ENCODE measurements around the gene CDH22. TPM values are rescaled to one million over a fixed set of nuclear protein-coding genes. Genes with fewer than 3 reads are reported as not detected.

CDH22 gene
- total and polyA plus RNA-seq, 2 experiments from 2014 or later = not detected

GRCh38 chr20:46188866-46189541, 119.3 kb downstream of the CDH22 start:
- no peaks in the 10 kb centered on the region for H3K36me3 ChIP-seq
- H3K4me1 ChIP-seq (ENCODE audit: low read depth) = no peaks in the 10 kb centered on the region
- no peak overlapping the region for H3K4me3 ChIP-seq
- H3K27me3 ChIP-seq = no peaks in the 10 kb centered on the region
- TF ChIP-seq, protein P1, sequence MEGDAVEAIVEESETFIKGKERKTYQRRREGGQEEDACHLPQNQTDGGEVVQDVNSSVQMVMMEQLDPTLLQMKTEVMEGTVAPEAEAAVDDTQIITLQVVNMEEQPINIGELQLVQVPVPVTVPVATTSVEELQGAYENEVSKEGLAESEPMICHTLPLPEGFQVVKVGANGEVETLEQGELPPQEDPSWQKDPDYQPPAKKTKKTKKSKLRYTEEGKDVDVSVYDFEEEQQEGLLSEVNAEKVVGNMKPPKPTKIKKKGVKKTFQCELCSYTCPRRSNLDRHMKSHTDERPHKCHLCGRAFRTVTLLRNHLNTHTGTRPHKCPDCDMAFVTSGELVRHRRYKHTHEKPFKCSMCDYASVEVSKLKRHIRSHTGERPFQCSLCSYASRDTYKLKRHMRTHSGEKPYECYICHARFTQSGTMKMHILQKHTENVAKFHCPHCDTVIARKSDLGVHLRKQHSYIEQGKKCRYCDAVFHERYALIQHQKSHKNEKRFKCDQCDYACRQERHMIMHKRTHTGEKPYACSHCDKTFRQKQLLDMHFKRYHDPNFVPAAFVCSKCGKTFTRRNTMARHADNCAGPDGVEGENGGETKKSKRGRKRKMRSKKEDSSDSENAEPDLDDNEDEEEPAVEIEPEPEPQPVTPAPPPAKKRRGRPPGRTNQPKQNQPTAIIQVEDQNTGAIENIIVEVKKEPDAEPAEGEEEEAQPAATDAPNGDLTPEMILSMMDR (IDR thresholded peaks at IDR 0.05; ENCODE audit: low read depth, low read length) = no peak
- DNase-seq (ENCODE audit: low read depth in 1 of 2, low spot score in 1 of 2) = no peak
- no peaks in the 10 kb centered on the region for H3K9me3 ChIP-seq (ENCODE audit: low read depth)
- H3K27ac ChIP-seq = no peak overlapping the region

DNA sequence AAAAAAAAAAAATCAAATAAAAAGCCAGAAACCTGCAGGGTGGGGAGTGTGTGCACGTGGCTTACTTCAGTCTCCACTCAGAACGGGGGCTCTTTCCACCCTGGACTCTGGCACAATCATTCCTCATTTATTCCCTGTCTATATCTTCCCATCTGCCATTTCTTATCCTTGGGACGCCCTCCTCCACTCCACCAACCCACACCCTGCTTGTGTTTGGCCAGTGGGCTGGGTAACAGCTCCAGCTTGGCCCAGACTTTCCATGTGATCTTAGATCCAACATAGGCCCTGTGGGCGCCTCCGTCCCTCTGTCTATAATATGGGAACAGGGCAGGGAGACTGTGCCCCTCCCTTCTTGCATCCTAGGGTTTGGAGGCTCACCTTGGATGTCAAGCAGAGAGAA, 122.1 kb downstream of the CDH22 start:
- Histone ChIP-seq H3K27me3 (no peaks in the 10 kb centered on the region), H3K9me3 (ENCODE audit: low read depth) (no peaks in the 10 kb centered on the region), H3K27ac (no peak overlapping the region), H3K4me3 (no peak overlapping the region), H3K4me1 (ENCODE audit: low read depth) (no peaks in the 10 kb centered on the region), H3K36me3 (no peaks in the 10 kb centered on the region)
- no peak for DNase-seq (ENCODE audit: low read depth in 1 of 2, low spot score in 1 of 2)
- TF ChIP-seq, protein P1 (IDR thresholded peaks at IDR 0.05; ENCODE audit: low read depth, low read length) = no peak

- no peak for DNase-seq (ENCODE audit: low read depth in 1 of 2, low spot score in 1 of 2)
- Histone ChIP-seq H3K9me3 (ENCODE audit: low read depth) (no peaks in the 10 kb centered on the region), H3K36me3 (no peaks in the 10 kb centered on the region)
Observed at GRCh38 chr20:46185353-46185752, 122.9 kb downstream of the CDH22 start.

GRCh38 chr20:46183768-46184167, 124.5 kb downstream of the CDH22 start:
- Histone ChIP-seq H3K4me3 (no peak overlapping the region), H3K9me3 (ENCODE audit: low read depth) (no peaks in the 10 kb centered on the region), H3K4me1 (ENCODE audit: low read depth) (no peaks in the 10 kb centered on the region), H3K27me3 (no peaks in the 10 kb centered on the region), H3K27ac (no peak overlapping the region), H3K36me3 (no peaks in the 10 kb centered on the region)
- no peak for DNase-seq (ENCODE audit: low read depth in 1 of 2, low spot score in 1 of 2)
- TF ChIP-seq, protein P1 (IDR thresholded peaks at IDR 0.05; ENCODE audit: low read depth, low read length) = no peak

More at GRCh38 chr20:46185353-46185752, 122.9 kb downstream of the CDH22 start:
- H3K27me3 ChIP-seq = no peaks in the 10 kb centered on the region
- H3K4me3 ChIP-seq = no peak overlapping the region
- H3K27ac ChIP-seq = no peak overlapping the region
- H3K4me1 ChIP-seq (ENCODE audit: low read depth) = no peaks in the 10 kb centered on the region
- TF ChIP-seq, protein P1 (IDR thresholded peaks at IDR 0.05; ENCODE audit: low read depth, low read length) = no peak

DNA sequence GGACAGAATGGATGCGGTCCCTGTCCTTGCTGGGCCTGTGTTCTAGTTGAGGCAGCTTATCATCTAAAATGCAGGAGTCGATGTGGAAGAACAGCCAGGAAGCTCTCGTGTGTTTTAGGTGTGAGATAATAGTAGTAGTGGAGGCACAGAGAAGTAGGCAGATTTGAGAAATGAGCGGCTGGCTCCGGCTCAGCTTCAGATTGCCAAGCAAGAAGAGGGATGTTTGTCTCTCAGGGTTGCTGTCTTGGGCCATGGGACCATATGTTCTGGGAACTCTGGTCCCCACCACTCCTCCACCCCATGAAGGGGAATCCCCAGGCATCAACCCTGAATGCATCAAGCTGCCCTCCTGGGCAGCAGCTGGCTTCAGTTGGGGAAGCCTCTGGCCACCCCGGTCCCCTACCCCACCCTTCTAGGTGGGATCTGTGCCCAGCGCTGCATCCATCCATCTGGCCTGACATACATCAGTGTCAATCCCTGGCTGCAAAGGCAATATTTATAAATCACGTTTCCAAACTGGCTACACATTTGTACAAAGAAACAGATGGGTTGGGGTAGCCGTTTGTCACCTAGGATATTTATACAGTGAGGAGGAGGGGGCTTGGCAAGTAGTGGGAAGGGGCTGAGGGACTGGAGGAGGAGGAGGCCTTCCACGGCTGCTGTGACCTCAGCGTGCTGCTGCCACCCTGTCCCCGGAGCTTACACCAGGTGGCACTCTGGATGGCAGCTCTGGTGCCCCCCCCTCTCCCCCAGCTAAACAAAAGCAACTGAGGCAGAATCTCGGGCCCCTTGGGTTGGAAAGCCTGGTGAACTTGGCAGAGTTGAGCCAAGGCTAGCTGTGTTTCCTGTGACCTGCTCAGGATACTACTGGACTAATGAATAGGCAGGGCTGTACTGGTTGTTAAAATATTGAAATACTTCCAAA, 125.8 kb downstream of the CDH22 start:
- H3K4me1 ChIP-seq (ENCODE audit: low read depth) = no peaks in the 10 kb centered on the region
- TF ChIP-seq, protein P1 (IDR thresholded peaks at IDR 0.05; ENCODE audit: low read depth, low read length) = no peak
- no peaks in the 10 kb centered on the region for H3K27me3 ChIP-seq
- no peak overlapping the region for H3K4me3 ChIP-seq
- H3K9me3 ChIP-seq (ENCODE audit: low read depth) = no peaks in the 10 kb centered on the region
- no peak for DNase-seq (ENCODE audit: low read depth in 1 of 2, low spot score in 1 of 2)
- no peak overlapping the region for H3K27ac ChIP-seq
- no peaks in the 10 kb centered on the region for H3K36me3 ChIP-seq
